ENCODE measurements around the gene PTPRD.
A peak's percentile ranks its signal among the peaks of the same experiment; 100 is the strongest.

PTPRD gene

GRCh38 chr9:8778356-8778755, 1834.4 kb downstream of the PTPRD start:
- DNase-seq (ENCODE audit: low spot score): no peak

DNA sequence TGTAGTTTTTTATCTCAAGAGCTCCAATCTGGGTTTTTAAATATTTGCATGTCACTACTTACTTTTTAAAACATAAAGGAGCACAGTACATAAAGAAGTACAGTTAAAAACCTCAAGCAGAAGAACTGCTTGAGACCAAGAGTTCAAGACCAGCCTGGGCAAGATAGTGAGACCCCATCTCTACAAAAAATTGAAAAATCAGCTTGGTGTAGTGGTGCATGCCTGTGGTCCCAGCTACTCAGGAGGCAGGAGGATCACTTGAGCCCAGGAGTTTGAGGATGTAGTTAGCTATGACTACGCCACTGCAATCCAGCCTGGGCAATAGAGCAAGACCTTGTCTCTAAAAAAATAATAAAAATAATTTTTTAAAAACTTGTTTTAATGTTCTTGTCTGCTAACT, 1840.5 kb downstream of the PTPRD start:
- no peak for DNase-seq (ENCODE audit: low spot score)

DNA sequence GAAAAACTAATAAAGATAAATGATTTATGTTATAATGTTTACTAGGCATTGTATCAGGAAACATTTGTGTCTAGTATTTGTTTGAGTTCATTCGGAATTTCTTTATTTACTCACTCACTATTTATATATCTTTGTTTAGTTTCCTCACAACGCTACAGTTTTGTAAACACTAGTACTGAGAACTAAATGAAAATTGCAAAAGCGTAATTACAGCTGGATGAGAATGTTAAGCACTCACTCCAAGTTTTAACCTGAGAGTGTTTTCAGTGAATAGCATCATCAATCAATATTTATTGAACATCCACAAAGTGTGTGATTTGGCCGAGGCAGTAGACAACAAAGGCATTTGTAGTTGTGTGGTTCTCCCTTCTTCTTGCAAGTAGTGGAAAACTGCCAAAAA, 1843.6 kb downstream of the PTPRD start:
- no peak for DNase-seq (ENCODE audit: low spot score)

GRCh38 chr9:8766096-8766495, 1846.7 kb downstream of the PTPRD start:
- no peak for DNase-seq (ENCODE audit: low spot score)

DNA sequence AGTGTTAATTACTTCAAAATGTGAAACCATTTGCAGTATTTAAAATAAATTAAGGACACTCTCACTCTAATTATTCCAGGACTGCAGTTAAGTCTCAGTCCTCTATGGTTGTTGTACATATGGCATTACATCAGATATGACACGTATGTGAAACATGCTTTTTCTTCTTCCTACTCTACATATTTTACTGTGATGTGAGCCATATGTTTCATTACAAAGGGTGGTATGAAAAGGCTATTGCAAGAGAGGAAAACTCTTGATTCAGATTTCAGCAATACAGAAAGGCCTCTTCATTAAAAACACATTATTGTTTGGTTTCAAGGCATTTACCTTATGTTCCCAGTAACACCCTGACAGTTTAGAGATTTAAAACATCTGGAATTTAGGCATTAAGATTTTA, 1848.8 kb downstream of the PTPRD start:
- no peak for DNase-seq (ENCODE audit: low spot score)

- no peak for DNase-seq (ENCODE audit: low spot score)
Measured at GRCh38 chr9:8762479-8763085, 1850.2 kb downstream of the PTPRD start.

- no peak for DNase-seq (ENCODE audit: low spot score)
Measured at GRCh38 chr9:8760000-8760767, 1852.6 kb downstream of the PTPRD start.

GRCh38 chr9:8757881-8758280, 1854.9 kb downstream of the PTPRD start:
- DNase-seq (ENCODE audit: low spot score): no peak

- DNase-seq (ENCODE audit: low spot score): no peak
Measured at GRCh38 chr9:8754751-8755150, 1858.1 kb downstream of the PTPRD start.

- DNase-seq (ENCODE audit: low spot score): no peak
Measured at GRCh38 chr9:8751406-8751930, 1861.3 kb downstream of the PTPRD start.

DNA sequence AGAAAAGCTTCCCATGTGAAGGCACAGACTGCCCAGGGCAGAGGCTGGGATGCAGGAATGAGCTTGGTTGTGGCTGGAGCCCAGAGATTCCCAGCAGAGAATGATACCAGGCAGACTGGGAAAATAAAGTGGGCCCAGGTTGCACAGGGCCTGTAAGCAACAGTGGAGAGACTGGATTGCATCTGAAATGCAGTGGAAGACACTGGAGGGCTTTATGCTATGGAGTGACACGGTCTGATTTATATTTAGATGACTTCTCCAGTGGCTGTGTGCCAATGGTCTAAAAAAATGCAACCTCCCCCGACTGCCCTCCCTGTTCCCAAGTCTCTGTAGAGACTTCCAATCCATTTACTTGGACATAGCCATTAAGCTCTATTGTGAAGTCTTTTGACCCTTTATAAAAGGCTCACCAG, 1862.2 kb downstream of the PTPRD start:
- DNase-seq (ENCODE audit: low spot score): no peak

- DNase-seq (ENCODE audit: low spot score): no peak
Measured at GRCh38 chr9:8745347-8745746, 1867.5 kb downstream of the PTPRD start.

DNA sequence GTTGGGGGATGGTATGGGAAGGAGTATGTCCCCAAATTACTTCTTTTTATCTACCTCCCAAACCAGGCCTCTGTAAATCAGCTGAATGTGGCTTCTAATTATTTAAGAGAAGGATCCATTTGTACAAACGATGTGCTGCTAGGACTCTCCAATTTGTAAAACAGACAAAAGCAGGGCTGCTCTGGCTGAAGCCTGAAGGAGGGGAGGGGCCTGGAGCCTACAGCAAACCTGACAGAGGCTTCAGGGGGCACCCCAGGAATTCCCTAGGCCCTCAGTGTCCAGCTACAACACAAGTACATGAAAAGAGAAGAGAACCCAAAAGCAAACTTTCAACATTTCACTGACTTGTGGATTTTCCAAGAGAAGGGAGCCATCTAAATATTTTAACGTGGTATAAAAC, 1873.9 kb downstream of the PTPRD start:
- DNase-seq (ENCODE audit: low spot score): no peak

- DNase-seq (ENCODE audit: low spot score): no peak
Measured at GRCh38 chr9:8736805-8737204, 1876.0 kb downstream of the PTPRD start.

DNA sequence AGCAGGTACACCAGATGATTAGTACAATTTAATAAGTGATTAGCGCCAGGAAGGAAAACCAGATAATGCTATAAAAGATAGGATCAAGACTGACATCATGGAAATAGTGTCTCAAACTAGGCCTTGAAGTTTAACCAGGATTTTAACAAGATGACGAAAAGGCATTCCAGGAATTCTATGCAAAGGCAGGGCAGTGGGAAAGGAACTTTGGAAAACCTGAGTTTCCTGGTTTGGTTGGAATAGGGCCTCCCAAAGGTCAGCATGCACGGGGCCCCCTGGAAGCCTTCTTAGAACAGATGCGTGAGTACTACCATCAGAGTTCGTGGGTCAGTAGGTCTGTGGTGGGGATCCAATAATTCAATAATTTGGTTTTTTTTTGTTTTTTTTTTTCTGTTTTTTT, 1878.0 kb downstream of the PTPRD start:
- DNase-seq (ENCODE audit: low spot score): no peak

- peak; percentile 51 for DNase-seq (ENCODE audit: low spot score)
Measured at GRCh38 chr9:8733131-8733954, 1879.5 kb downstream of the PTPRD start.

GRCh38 chr9:8732367-8733075, 1880.3 kb downstream of the PTPRD start:
- no peak for DNase-seq (ENCODE audit: low spot score)

GRCh38 chr9:8730618-8731017, 1882.2 kb downstream of the PTPRD start:
- no peak for DNase-seq (ENCODE audit: low spot score)

GRCh38 chr9:8728910-8729309, 1883.9 kb downstream of the PTPRD start:
- no peak for DNase-seq (ENCODE audit: low spot score)

DNA sequence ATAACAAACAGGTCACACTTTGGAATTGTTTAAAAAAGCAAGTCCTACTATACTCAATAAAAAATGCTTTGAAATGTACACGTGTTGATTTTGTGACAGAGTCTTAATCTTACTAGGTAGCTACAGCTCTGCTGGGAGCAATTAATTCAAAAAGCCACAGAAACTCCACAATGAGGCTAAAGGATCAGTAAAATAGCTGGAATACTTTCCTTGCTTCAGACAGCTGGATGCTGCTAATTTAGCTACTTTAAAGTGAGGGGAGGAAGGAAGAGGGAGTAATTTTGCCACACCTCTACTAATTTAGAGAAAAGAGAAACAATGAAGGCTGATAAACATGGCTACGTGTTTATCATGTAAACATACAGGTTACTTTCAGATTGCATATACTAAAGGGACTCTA, 1885.6 kb downstream of the PTPRD start:
- no peak for DNase-seq (ENCODE audit: low spot score)

DNA sequence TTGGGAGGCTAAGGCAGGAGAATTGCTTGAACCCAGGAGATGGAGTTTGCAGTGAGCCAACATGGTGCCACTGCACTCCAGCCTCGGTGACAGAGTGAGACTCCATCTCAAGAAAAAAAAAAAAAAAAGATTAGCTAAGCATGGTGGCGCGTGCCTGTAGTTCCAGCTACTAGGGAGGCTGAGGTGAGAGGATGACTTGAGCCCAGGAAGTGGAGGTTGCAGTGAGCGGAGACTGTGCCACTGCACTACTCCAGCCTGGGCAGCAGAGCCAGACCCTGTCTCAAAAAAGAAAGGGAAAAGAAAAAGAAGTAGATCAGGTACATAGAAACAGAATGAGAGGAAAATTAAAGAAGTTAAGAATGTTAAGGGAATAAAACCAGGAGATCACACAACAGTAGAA, 1886.1 kb downstream of the PTPRD start:
- no peak for DNase-seq (ENCODE audit: low spot score)

- no peak for DNase-seq (ENCODE audit: low spot score)
Measured at GRCh38 chr9:8725635-8726034, 1887.2 kb downstream of the PTPRD start.
